ENCODE results near the gene TRPV5. TPM values are rescaled to one million over a fixed set of nuclear protein-coding genes. Genes with fewer than 3 reads are reported as not detected.

TRPV5 gene
- total and polyA plus RNA-seq, 2 donors (not counting 3 experiments of a cell fraction or from before 2014, with no cell fraction given): not detected

DNA sequence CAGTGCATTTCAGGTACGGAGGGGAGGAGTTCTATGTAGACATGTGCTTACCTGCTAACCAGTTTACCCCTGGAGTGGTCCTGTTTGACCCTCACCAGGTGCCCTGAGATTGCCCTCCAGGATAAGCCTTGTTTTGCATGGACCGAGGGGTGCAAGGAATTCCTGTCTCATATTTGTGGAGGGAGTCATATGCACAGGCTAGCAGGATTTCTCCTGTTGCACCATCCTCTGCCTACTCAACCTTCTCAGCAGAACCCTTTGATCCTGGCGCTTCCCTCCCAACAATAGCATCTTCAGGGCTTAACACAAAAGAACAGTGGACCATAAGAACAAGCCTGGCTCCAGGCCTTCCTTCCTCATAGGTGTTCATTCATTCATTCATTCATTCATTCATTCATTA lies 55.2 kb downstream of the TRPV5 start:
- Histone ChIP-seq H4K20me1 (replicated peaks; ENCODE audit: control insufficient read depth, extremely low read depth, insufficient read depth, low read length) (no peaks in the 10 kb centered on the region), H3K9me3 (replicated peaks; ENCODE audit: control insufficient read depth, insufficient read depth, low read length) (no peaks in the 10 kb centered on the region), H3K9me1 (replicated peaks; ENCODE audit: control insufficient read depth, extremely low read depth, insufficient read depth, low read length) (no peaks in the 10 kb centered on the region), H3K9ac (replicated peaks; ENCODE audit: extremely low read depth, insufficient read depth, low read length) (no peak overlapping the region), H3K27ac (ENCODE audit: insufficient read depth, low read depth, low read length) (no peak overlapping the region), H3K79me2 (ENCODE audit: control insufficient read depth, insufficient read depth, low read length) (no peaks in the 10 kb centered on the region), H3K36me3 (ENCODE audit: control insufficient read depth in 2 of 2, extremely low read depth in 1 of 2, insufficient read depth in 2 of 2, low read length in 2 of 2) (no peaks in the 10 kb centered on the region), H3K4me1 (ENCODE audit: control insufficient read depth, extremely low read depth, insufficient read depth, low read length) (no peaks in the 10 kb centered on the region), H3K4me2 (ENCODE audit: insufficient read depth, low read length) (no peak overlapping the region), H3K4me3 (replicated peaks in 1 of 3; ENCODE audit: insufficient read depth in 1 of 3, low read depth in 1 of 3, low read length in 3 of 3) (no peak overlapping the region), H3K27me3 (ENCODE audit: control insufficient read depth in 2 of 2, insufficient read depth in 2 of 2, low read length in 2 of 2) (peaks cover 0 to 2% of the 10 kb centered on the region in 2 experiments), H2AFZ (ENCODE audit: low read depth, low read length) (no peak overlapping the region)
- TF ChIP-seq JUN (IDR thresholded peaks at IDR 0.05; ENCODE audit: borderline replicate concordance, insufficient read depth, insufficient read length, low read depth): no peak
- no peak for TF ChIP-seq EZH2 (IDR thresholded peaks at IDR 0.05; ENCODE audit: borderline replicate concordance, low read depth, low read length, severe bottlenecking)
- TF ChIP-seq FOS (IDR thresholded peaks at IDR 0.05; ENCODE audit: borderline replicate concordance, insufficient read depth, low read length): no peak
- no TSS peak for BruUV-seq (replicated peaks)
- POLR2A ChIA-PET: no interaction called here
- dilution Hi-C loops (cut with MboI; ENCODE audit: extremely low pct_ligation_motif_present, low sequenced_read_pairs) (no loop called here), intact Hi-C loops (cut with micrococcal nuclease) (no loop called here)
- DNase-seq (ENCODE audit: low read depth, low spot score) (no peak), FAIRE-seq (no peak)
- CTCF ChIA-PET: interaction anchor here (3.1 kb wide), 1 partner anchor 337 kb away, joined by 64 read pairs; no protein-coding TSS in a partner anchor

DNA sequence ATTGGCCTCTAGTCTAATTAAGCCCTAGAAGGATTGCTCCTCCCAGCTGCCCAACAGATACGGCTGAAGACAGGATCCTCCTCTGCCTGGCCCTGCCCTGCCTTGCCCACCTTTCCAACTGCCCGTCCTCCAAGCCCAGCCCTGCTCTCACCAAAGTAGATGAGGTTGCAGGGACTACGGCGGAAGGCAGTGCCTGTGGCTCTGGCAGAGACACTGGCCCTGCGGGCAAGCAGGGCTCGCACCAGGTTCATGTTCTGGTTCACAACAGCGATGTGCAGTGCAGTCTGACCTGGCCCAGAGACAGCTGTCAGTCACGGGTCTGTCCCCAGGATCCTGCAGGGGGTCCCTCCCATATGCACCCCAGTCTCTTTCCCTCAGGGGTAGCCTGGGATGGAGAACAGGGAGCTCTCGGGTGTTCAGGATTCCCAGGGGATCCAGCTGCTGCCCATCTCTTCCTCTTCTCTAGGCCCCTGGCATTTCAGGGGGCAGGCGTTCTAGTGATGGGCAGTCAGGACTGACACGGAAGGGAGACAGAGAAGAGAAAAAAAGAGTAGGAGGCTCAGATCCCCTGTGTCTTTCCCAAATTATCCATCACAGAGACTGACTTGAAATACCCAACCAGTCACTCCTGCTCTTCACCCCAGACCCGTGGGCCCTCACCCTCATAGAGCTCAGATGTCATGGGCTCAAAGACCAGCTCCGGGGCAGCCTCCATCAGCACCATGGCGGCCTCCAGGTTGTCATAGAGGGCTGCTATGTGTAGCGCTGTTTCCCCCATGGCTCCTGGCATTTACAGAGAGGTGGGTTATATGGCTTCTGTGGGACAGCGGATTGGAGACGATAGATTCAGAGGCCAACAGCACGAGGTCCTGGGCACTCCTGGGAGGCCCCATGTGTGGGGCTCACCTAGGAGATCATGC lies 56.3 kb downstream of the TRPV5 start:
- H3K9ac ChIP-seq (replicated peaks; ENCODE audit: extremely low read depth, insufficient read depth, low read length): no peak overlapping the region
- intact Hi-C loops (cut with micrococcal nuclease) (no loop called here), dilution Hi-C loops (cut with MboI; ENCODE audit: extremely low pct_ligation_motif_present, low sequenced_read_pairs) (no loop called here)
- H4K20me1 ChIP-seq (replicated peaks; ENCODE audit: control insufficient read depth, extremely low read depth, insufficient read depth, low read length): no peaks in the 10 kb centered on the region
- no peak overlapping the region for H3K4me3 ChIP-seq (replicated peaks in 1 of 3; ENCODE audit: insufficient read depth in 1 of 3, low read depth in 1 of 3, low read length in 3 of 3)
- CTCF ChIA-PET: interaction anchor here (1.0 kb wide), 1 partner anchor 338 kb away, joined by 3 read pairs; no protein-coding TSS in a partner anchor
- POLR2A ChIA-PET: no interaction called here
- no TSS peak for BruUV-seq (replicated peaks)
- no peaks in the 10 kb centered on the region for H3K79me2 ChIP-seq (ENCODE audit: control insufficient read depth, insufficient read depth, low read length)
- no peak overlapping the region for H3K27ac ChIP-seq (ENCODE audit: insufficient read depth, low read depth, low read length)
- H3K4me2 ChIP-seq (ENCODE audit: insufficient read depth, low read length): no peak overlapping the region
- no peaks in the 10 kb centered on the region for H3K36me3 ChIP-seq (ENCODE audit: control insufficient read depth in 2 of 2, extremely low read depth in 1 of 2, insufficient read depth in 2 of 2, low read length in 2 of 2)
- no peak overlapping the region for H2AFZ ChIP-seq (ENCODE audit: low read depth, low read length)
- DNase-seq (ENCODE audit: low read depth, low spot score) (no peak), FAIRE-seq (no peak)
- H3K9me3 ChIP-seq (replicated peaks; ENCODE audit: control insufficient read depth, insufficient read depth, low read length): no peaks in the 10 kb centered on the region
- H3K4me1 ChIP-seq (ENCODE audit: control insufficient read depth, extremely low read depth, insufficient read depth, low read length): no peaks in the 10 kb centered on the region
- peaks cover 0 to 2% of the 10 kb centered on the region in 2 experiments for H3K27me3 ChIP-seq (ENCODE audit: control insufficient read depth in 2 of 2, insufficient read depth in 2 of 2, low read length in 2 of 2)
- no peak for TF ChIP-seq EZH2 (IDR thresholded peaks at IDR 0.05; ENCODE audit: borderline replicate concordance, low read depth, low read length, severe bottlenecking)
- TF ChIP-seq GATA2 (IDR thresholded peaks at IDR 0.05; ENCODE audit: insufficient read depth, insufficient read length, low read depth, low read length): no peak
- no peak for TF ChIP-seq JUN (IDR thresholded peaks at IDR 0.05; ENCODE audit: borderline replicate concordance, insufficient read depth, insufficient read length, low read depth)
- TF ChIP-seq POLR2A (IDR thresholded peaks at IDR 0.05; ENCODE audit: low read depth, low read length): no peak
- TF ChIP-seq FOS (IDR thresholded peaks at IDR 0.05; ENCODE audit: borderline replicate concordance, insufficient read depth, low read length): no peak
- TF ChIP-seq, protein P1, sequence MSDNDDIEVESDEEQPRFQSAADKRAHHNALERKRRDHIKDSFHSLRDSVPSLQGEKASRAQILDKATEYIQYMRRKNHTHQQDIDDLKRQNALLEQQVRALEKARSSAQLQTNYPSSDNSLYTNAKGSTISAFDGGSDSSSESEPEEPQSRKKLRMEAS (IDR thresholded peaks at IDR 0.05; ENCODE audit: insufficient read depth, insufficient read length): no peak
- TF ChIP-seq POLR2AphosphoS5 (IDR thresholded peaks at IDR 0.05; ENCODE audit: insufficient read depth, low read depth, low read length): no peak
- no peak for TF ChIP-seq MYC (IDR thresholded peaks at IDR 0.05; ENCODE audit: low read depth, low read length)
- TF ChIP-seq CTCF (IDR thresholded peaks at IDR 0.05; ENCODE audit: extremely low read depth in 1 of 2, insufficient read depth in 1 of 2, low read depth in 1 of 2, low read length in 2 of 2): no peak
- H3K9me1 ChIP-seq (replicated peaks; ENCODE audit: control insufficient read depth, extremely low read depth, insufficient read depth, low read length): no peaks in the 10 kb centered on the region
